ENCODE measurements around the gene FAXC. TPM values are rescaled to one million over a fixed set of nuclear protein-coding genes. Genes with fewer than 3 reads are reported as not detected.

The FAXC gene
- polyA plus RNA-seq, 1 experiment, result 3.8 TPM

GRCh38 chr6:99318566-99318965 is 30.9 kb downstream of the FAXC start:
- ChIA-PET CTCF (interaction anchor here (4.8 kb wide), 1 partner anchor 12 kb away, joined by 31 read pairs; no protein-coding TSS in a partner anchor), POLR2A (no interaction called here)
- H3K27me3 ChIP-seq (ENCODE audit: control insufficient read depth, insufficient read depth, low read length), result no peaks in the 10 kb centered on the region
- no peak overlapping the region for H3K4me3 ChIP-seq (ENCODE audit: low read depth, low read length)
- H3K36me3 ChIP-seq (ENCODE audit: control insufficient read depth, insufficient read depth, low read length), result no peaks in the 10 kb centered on the region
- TF ChIP-seq CTCF (IDR thresholded peaks at IDR 0.05; ENCODE audit: insufficient read depth, low read depth, low read length), result no peak
- no peak for DNase-seq (ENCODE audit: low read depth)

- ChIA-PET CTCF (interaction anchor here (6.8 kb wide), 1 partner anchor 18 kb away, joined by 43 read pairs; no protein-coding TSS in a partner anchor), POLR2A (no interaction called here)
- TF ChIP-seq CTCF (IDR thresholded peaks at IDR 0.05; ENCODE audit: insufficient read depth, low read depth, low read length), result no peak
- no peak for DNase-seq (ENCODE audit: low read depth)
- Histone ChIP-seq H3K27me3 (ENCODE audit: control insufficient read depth, insufficient read depth, low read length) (no peaks in the 10 kb centered on the region), H3K4me3 (ENCODE audit: low read depth, low read length) (no peak overlapping the region), H3K36me3 (ENCODE audit: control insufficient read depth, insufficient read depth, low read length) (no peaks in the 10 kb centered on the region)
Measured at GRCh38 chr6:99312354-99312753, 37.1 kb downstream of the FAXC start.

- DNase-seq (ENCODE audit: low read depth), result no peak
- TF ChIP-seq CTCF (IDR thresholded peaks at IDR 0.05; ENCODE audit: insufficient read depth, low read depth, low read length), result no peak
- Histone ChIP-seq H3K27me3 (ENCODE audit: control insufficient read depth, insufficient read depth, low read length) (no peaks in the 10 kb centered on the region), H3K4me3 (ENCODE audit: low read depth, low read length) (no peak overlapping the region), H3K36me3 (ENCODE audit: control insufficient read depth, insufficient read depth, low read length) (no peaks in the 10 kb centered on the region)
- ChIA-PET CTCF (interaction anchor here (0.6 to 1.2 kb wide), 2 partner anchors 9 to 20 kb away, joined by 4 to 5 read pairs; no protein-coding TSS in a partner anchor), POLR2A (no interaction called here)
Measured at GRCh38 chr6:99310553-99310952, 38.9 kb downstream of the FAXC start.

GRCh38 chr6:99309557-99309956 is 39.9 kb downstream of the FAXC start:
- Histone ChIP-seq H3K4me3 (ENCODE audit: low read depth, low read length) (no peak overlapping the region), H3K27me3 (ENCODE audit: control insufficient read depth, insufficient read depth, low read length) (no peaks in the 10 kb centered on the region), H3K36me3 (ENCODE audit: control insufficient read depth, insufficient read depth, low read length) (no peaks in the 10 kb centered on the region)
- TF ChIP-seq CTCF (IDR thresholded peaks at IDR 0.05; ENCODE audit: insufficient read depth, low read depth, low read length), result no peak
- POLR2A ChIA-PET, result no interaction called here
- CTCF ChIA-PET, result interaction anchor here (0.6 kb wide), 1 partner anchor 152 kb away, joined by 3 read pairs; no protein-coding TSS in a partner anchor
- no peak for DNase-seq (ENCODE audit: low read depth)

GRCh38 chr6:99308788-99309187 is 40.7 kb downstream of the FAXC start:
- no peaks in the 10 kb centered on the region for H3K27me3 ChIP-seq (ENCODE audit: control insufficient read depth, insufficient read depth, low read length)
- ChIA-PET CTCF (interaction anchor here (0.6 kb wide), 1 partner anchor 151 kb away, joined by 3 read pairs; no protein-coding TSS in a partner anchor), POLR2A (no interaction called here)
- no peak for TF ChIP-seq CTCF (IDR thresholded peaks at IDR 0.05; ENCODE audit: insufficient read depth, low read depth, low read length)
- no peak for DNase-seq (ENCODE audit: low read depth)
- no peaks in the 10 kb centered on the region for H3K36me3 ChIP-seq (ENCODE audit: control insufficient read depth, insufficient read depth, low read length)
- no peak overlapping the region for H3K4me3 ChIP-seq (ENCODE audit: low read depth, low read length)

All from BJ (cell line).